Memory B cell (primary cell): ENCODE data around the gene TRAK1.
A peak's percentile ranks its signal among the peaks of the same experiment; 100 is the strongest.

Experiments
- ATAC-seq: fragments of 150-1000 bp; cut with Tn5 transposase; 2 replicates; pipeline ENCODE4 v1.10.0; 2021; ENCODE audit warnings: low read depth, mild to moderate bottlenecking, moderate library complexity
- DNase-seq, 2 donors: peaks; one replicate each; pipeline ENCODE4 v3.0.0; 2022; ENCODE audit warnings: low spot score in 2 of 2
- H3K27ac Mint-ChIP-seq: one replicate; pipeline ENCODE4 v1.8.0; 2022; ENCODE audit warnings: mild to moderate bottlenecking, moderate library complexity, mixed read lengths
- H3K27me3 Mint-ChIP-seq: one replicate; pipeline ENCODE4 v1.8.0; 2022; ENCODE audit warnings: mixed read lengths
- H3K36me3 Mint-ChIP-seq: one replicate; pipeline ENCODE4 v1.8.0; 2022; ENCODE audit warnings: mild to moderate bottlenecking, mixed read lengths
- H3K4me1 Mint-ChIP-seq: one replicate; pipeline ENCODE4 v1.8.0; 2022; ENCODE audit warnings: mixed read lengths
- H3K4me3 Mint-ChIP-seq: one replicate; pipeline ENCODE4 v1.8.0; 2022; ENCODE audit warnings: mild to moderate bottlenecking, moderate library complexity, mixed read lengths
- H3K9me3 Mint-ChIP-seq: one replicate; pipeline ENCODE4 v1.8.0; 2022; ENCODE audit warnings: mixed read lengths

Gene TRAK1

GRCh38 chr3:42262525-42262924 is 171.4 kb downstream of the TRAK1 start:
- ATAC-seq (no peak), DNase-seq (no peak)
- Mint-ChIP-seq H3K27me3 (peaks cover 19% of the 10 kb centered on the region), H3K9me3 (peaks cover 3% of the 10 kb centered on the region), H3K27ac (no peak overlapping the region), H3K36me3 (no peaks in the 10 kb centered on the region), H3K4me1 (peaks cover 3% of the 10 kb centered on the region), H3K4me3 (no peak overlapping the region)

- Mint-ChIP-seq H3K36me3 (no peaks in the 10 kb centered on the region), H3K27me3 (peaks cover 22% of the 10 kb centered on the region), H3K4me1 (peaks cover 3% of the 10 kb centered on the region), H3K4me3 (peak overlapping the region; percentile 9), H3K9me3 (peaks cover 3% of the 10 kb centered on the region), H3K27ac (no peak overlapping the region)
- peak; percentile 56 for ATAC-seq
- DNase-seq: no peak
Measured at GRCh38 chr3:42263354-42264346, 172.5 kb downstream of the TRAK1 start.

GRCh38 chr3:42264399-42265058 is 173.4 kb downstream of the TRAK1 start:
- Mint-ChIP-seq H3K36me3 (no peaks in the 10 kb centered on the region), H3K4me1 (peaks cover 3% of the 10 kb centered on the region), H3K4me3 (no peak overlapping the region), H3K27ac (no peak overlapping the region), H3K27me3 (peaks cover 26% of the 10 kb centered on the region), H3K9me3 (peaks cover 3% of the 10 kb centered on the region)
- DNase-seq (no peak), ATAC-seq (peak; percentile 35)

GRCh38 chr3:42265059-42265991 is 174.2 kb downstream of the TRAK1 start:
- H3K27ac Mint-ChIP-seq: no peak overlapping the region
- H3K4me3 Mint-ChIP-seq: no peak overlapping the region
- H3K27me3 Mint-ChIP-seq: peaks cover 27% of the 10 kb centered on the region

GRCh38 chr3:42266085-42266484 is 174.9 kb downstream of the TRAK1 start, which contains the start of gene CCK:
Gene CCK (minus strand): TSS chr3:42266185. CDS start chr3:42263630, 2,555 bp downstream.
- Mint-ChIP-seq H3K36me3 (no peaks in the 10 kb centered on the region), H3K4me3 (no peak within 1 kb of the TSS), H3K27me3 (peaks cover 27% of the 10 kb centered on the region), H3K27ac (no peak within 1 kb of the TSS), H3K9me3 (peaks cover 3% of the 10 kb centered on the region), H3K4me1 (peaks cover 3% of the 10 kb centered on the region)
- DNase-seq: no peak
- ATAC-seq: no peak

More at GRCh38 chr3:42265059-42265991, 174.2 kb downstream of the TRAK1 start:
- Mint-ChIP-seq H3K9me3 (peaks cover 3% of the 10 kb centered on the region), H3K4me1 (peaks cover 3% of the 10 kb centered on the region), H3K36me3 (no peaks in the 10 kb centered on the region)
- no peak for DNase-seq
- ATAC-seq: no peak

- Mint-ChIP-seq H3K27ac (no peak overlapping the region), H3K27me3 (peaks cover 26% of the 10 kb centered on the region), H3K36me3 (no peaks in the 10 kb centered on the region), H3K4me3 (no peak overlapping the region), H3K9me3 (peaks cover 4% of the 10 kb centered on the region), H3K4me1 (peaks cover 3% of the 10 kb centered on the region)
- ATAC-seq (no peak), DNase-seq (no peak)
Measured at GRCh38 chr3:42267878-42268277, 176.7 kb downstream of the TRAK1 start.

DNA sequence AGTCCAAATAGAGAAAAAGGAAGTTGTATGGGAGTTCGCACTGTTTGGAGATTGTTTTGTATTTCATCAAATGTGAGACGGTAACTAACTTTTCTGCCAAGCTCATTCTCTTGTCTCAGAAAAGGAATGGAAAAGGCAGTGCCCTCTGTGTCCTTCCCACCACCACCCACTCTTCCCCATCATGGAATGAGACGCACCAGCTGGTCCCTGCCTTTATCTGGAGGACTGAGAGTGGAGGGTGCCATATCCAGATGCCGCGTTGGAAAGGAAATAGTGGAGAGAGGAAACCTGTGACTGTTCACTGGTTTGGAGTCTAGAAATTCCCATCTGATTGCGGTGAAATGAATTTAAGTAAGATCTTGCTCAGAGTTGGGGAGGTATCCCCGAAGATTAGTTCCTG is 178.5 kb downstream of the TRAK1 start:
- Mint-ChIP-seq H3K4me1 (no peaks in the 10 kb centered on the region), H3K9me3 (peaks cover 4% of the 10 kb centered on the region), H3K36me3 (no peaks in the 10 kb centered on the region), H3K4me3 (no peak overlapping the region), H3K27ac (no peak overlapping the region), H3K27me3 (peaks cover 23% of the 10 kb centered on the region)
- ATAC-seq: no peak
- no peak for DNase-seq

DNA sequence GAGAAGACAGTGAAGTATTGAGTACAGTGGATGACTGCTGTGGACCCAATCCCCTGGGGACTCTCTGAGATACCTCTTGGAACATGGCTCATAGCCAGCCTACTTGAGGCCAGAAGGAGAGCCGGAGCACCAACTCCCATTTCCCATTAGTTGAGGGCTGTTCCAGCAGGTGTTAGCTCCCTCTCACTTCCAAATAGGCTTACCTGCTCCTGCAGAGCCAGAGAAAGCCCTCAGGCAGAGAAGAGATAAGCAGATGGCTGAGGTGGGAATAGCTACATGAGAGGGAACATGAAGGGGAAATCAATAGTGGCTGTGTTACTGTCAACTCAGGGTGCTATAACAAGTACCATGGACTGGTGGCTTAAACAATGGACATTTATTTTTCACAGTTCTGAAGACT is 179.4 kb downstream of the TRAK1 start:
- H3K27ac Mint-ChIP-seq: no peak overlapping the region
- no peaks in the 10 kb centered on the region for H3K4me1 Mint-ChIP-seq
- no peak overlapping the region for H3K4me3 Mint-ChIP-seq
- no peaks in the 10 kb centered on the region for H3K36me3 Mint-ChIP-seq
- DNase-seq (no peak), ATAC-seq (no peak)
- H3K9me3 Mint-ChIP-seq: peaks cover 4% of the 10 kb centered on the region
- H3K27me3 Mint-ChIP-seq: peaks cover 23% of the 10 kb centered on the region

GRCh38 chr3:42271786-42272185 is 180.6 kb downstream of the TRAK1 start:
- H3K4me3 Mint-ChIP-seq: no peak overlapping the region
- H3K36me3 Mint-ChIP-seq: no peaks in the 10 kb centered on the region
- DNase-seq (no peak), ATAC-seq (no peak)
- H3K9me3 Mint-ChIP-seq: peaks cover 2% of the 10 kb centered on the region
- H3K27ac Mint-ChIP-seq: no peak overlapping the region
- no peaks in the 10 kb centered on the region for H3K4me1 Mint-ChIP-seq
- H3K27me3 Mint-ChIP-seq: peaks cover 21% of the 10 kb centered on the region

DNA sequence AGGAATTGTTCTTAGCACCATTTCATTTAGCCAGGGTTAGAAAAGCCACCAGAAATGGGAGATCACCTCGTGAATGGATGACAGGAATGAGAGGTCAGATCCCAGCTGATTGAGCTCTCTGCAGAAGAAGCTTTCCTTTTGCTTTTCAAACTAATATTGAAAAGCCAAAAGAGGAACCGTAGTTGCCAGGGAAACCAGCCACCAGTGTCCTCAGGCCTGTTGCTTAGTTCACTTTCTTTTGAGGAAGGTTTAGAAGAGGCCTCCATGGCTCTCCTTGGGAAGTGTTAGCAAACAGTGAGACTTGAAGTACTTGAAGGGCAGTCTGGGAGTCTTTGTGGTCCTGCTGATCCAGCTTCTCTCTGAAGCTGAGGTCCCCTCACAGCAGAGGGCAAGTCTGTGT is 182.2 kb downstream of the TRAK1 start:
- Mint-ChIP-seq H3K27me3 (peaks cover 11% of the 10 kb centered on the region), H3K27ac (no peak overlapping the region), H3K9me3 (peaks cover 1% of the 10 kb centered on the region), H3K4me1 (peaks cover 3% of the 10 kb centered on the region), H3K36me3 (no peaks in the 10 kb centered on the region), H3K4me3 (no peak overlapping the region)
- DNase-seq: no peak
- ATAC-seq: no peak

- no peak for ATAC-seq
- Mint-ChIP-seq H3K27ac (no peak overlapping the region), H3K36me3 (peaks cover 3% of the 10 kb centered on the region), H3K4me3 (no peak overlapping the region), H3K9me3 (peaks cover 5% of the 10 kb centered on the region), H3K4me1 (peaks cover 3% of the 10 kb centered on the region), H3K27me3 (peaks cover 8% of the 10 kb centered on the region)
- no peak for DNase-seq
Measured at GRCh38 chr3:42274266-42274665, 183.1 kb downstream of the TRAK1 start.

DNA sequence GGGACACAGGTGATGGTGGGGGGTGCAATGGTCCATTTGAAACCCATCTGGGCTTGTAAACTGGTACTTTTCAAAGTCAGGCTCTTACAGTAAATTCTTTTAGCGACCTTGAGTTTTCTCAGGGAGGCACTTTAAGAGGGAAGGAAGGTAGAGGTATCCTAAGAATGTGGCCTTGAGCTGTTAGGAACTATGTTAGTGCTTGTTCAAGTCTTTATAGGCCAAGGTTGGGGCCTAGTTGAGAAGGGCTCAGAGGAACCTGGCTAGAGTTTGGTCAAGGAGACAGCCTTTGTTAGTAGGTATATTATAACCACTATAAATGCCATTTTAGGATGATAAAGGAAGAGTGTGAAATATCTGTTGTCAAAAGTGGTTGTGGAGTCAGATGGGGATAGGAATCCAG is 184.1 kb downstream of the TRAK1 start:
- Mint-ChIP-seq H3K36me3 (peaks cover 5% of the 10 kb centered on the region), H3K9me3 (peaks cover 9% of the 10 kb centered on the region), H3K4me1 (peaks cover 3% of the 10 kb centered on the region), H3K27me3 (peaks cover 3% of the 10 kb centered on the region), H3K27ac (no peak overlapping the region), H3K4me3 (no peak overlapping the region)
- ATAC-seq: no peak
- no peak for DNase-seq
